HG03442 (cell line): ENCODE data around the gene TTC22.

Experiments
- ATAC-seq: cut with Tn5 transposase; IDR thresholded peaks from one replicate; pipeline ENCODE4 v1.9.1; 2021; ENCODE audit warnings: mild to moderate bottlenecking, moderate library complexity; ENCODE audit not compliant: unreplicated experiment

The TTC22 gene

DNA sequence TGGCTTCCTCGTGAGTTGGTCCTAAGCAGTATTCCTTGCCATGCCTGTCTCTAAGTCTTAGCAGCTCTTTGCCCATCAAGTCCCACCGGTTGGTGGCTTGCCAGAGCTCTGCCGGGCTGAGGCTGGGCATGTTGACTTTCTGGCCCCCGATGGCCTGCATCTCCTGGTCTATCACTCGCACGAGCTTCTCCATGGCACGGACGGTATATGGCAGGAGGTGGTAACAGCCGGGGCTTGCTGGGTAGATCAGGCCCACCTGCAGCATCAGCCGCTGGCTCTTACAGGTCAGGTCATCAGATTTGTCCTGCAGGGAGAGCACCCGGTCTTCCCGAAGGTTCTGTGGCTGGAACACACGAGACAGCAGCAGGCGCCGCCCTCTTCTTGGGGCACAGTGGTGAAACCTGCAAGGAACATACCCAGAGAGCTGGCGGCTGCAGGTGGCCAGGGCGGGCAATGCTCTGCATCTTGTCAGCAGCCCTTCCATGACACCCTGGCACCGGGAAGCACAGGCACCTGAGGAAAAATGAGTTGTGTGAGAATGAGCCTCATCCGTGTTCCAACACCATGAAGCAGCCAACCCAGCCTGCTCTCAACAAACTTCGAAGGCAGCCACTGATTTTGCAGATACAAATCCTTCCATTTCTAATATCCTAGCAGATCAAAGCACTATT is 42.3 kb downstream of the TTC22 start:
- ATAC-seq, result no peak

- no peak for ATAC-seq
Measured at GRCh38 chr1:54757833-54758232, 43.3 kb downstream of the TTC22 start.

DNA sequence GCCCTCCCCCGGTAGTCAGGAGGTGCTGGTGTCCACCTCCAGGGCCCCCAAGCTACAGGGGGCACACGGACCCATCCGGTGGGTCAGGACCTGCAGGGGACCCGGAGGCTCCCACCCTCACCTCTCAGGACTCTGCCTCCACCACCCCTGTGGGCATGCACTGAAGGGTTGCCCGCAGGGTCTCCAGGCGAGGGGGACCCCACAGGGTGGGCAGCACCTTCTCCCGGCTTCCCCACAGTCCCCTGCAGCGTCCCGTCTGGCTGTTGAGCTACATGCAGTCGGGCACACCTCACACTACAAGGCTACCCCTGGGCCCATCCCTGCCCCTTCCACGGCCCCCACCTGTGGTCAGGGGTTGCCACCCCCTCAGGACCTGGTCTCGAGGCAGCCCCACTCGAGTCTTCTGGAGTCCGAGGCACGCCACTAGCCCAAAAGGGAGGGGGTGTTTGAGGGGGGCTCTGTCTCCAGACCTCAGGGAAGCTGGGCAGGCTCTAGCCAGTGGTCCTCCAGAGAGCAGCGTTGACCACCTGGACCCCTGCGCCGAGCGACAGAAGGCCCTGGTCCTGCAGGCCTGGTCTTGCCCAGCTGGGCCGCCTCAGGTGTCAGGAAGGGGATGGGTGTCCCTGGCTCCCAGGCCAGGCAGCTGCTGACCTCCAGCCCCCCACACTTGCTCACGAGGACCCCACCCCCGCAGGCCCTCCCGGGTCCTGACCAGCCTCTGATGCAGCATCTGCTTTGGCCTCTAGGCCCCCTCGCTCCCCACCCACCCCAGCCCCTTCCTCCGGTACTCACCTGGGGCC is 46.4 kb downstream of the TTC22 start:
- ATAC-seq, result no peak

- no peak for ATAC-seq
Measured at GRCh38 chr1:54754045-54754444, 47.1 kb downstream of the TTC22 start.

DNA sequence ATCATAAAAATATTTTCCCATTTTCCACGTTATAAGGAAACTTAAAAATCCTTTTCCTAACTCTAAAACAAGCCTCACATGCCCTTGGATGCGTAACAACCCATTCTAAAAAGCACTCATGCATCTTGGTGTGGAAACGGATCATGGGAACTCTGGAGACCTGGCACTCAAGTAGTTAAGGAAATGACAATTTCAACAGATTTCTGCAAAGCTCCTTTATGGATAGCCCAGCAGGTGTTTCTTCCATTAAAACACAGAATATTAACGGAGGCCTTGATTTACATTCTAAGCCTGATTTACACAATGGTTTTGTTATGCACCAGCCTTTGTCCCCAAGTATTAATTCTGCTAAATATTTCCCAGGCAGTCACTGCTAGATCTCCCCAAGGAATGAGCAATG is 49.7 kb downstream of the TTC22 start:
- ATAC-seq, result no peak

GRCh38 chr1:54750596-54750995 is 50.5 kb downstream of the TTC22 start:
- ATAC-seq, result no peak

DNA sequence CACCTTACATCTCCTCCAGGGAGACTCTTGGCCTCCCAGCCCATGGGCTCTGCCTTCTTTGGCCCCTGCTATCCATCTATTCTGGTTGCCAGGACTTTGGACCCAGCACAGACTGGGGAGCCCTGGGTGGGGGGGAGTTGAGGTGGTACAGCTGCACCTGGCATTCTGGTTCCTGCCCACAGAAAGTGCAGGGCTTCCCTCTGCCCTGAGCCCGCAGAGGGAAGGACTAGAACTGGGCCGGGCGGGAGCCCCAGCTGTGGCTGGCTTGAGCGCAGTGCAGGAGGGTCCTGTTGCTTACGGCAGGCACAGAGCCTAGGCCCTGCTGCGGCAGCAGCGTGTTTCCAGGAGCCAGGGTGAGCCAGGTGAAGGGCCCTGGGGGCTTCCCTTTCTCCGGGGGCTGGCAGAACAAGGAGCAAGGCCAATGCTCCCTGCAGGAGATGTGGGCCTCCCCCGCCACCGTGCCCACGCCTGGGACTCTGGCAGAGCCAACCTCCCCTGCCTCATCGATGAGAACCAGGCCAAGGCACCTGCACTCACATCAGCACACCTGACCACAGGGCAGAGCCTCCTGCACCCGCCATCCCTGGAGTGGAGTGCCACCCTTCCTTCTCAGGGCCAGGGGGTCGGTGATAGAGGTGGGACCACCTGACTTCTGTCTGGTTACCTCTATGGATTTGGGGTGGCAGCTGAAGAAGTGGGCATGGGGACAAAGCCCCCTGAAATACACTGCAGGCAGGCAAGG is 52.9 kb downstream of the TTC22 start:
- ATAC-seq, result no peak

DNA sequence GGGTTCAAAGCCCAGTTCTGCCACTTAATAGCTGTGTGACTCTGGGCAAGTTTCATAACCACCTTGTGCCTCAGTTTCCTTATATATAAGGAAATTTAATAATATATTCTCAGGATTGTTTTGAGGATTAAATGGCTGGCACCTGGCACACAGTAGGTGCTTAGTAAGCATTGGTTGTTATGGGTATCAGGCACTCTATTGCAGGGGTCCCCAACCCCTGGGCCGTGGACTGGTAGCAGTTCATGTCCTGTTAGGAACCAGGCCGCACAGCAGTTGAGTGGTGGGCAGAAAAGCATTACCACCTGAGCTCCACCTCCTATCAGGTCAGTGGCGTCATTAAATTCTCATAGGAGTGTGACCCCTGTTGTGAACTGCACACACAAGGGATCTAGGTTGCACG is 55.3 kb downstream of the TTC22 start:
- ATAC-seq, result no peak

DNA sequence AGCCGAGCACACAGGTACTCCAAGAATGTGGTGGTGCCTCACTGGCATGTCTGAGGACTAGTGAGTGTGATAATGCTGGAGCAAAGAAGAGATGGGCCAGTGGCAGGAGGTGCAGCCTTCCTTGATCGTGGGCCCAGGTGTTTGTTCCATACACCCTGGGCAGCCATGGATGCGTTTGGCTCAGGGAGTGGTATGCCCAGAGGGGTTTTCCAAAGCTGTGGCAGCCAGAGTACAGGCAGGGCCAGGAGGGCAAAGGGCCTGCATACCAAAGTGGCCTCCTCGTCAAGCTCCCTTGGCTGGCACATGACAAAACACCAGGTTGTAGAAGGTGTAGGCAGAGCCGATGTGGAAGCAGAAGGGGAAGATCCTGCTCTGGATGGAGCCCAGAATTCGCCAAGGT is 55.8 kb downstream of the TTC22 start:
- no peak for ATAC-seq

DNA sequence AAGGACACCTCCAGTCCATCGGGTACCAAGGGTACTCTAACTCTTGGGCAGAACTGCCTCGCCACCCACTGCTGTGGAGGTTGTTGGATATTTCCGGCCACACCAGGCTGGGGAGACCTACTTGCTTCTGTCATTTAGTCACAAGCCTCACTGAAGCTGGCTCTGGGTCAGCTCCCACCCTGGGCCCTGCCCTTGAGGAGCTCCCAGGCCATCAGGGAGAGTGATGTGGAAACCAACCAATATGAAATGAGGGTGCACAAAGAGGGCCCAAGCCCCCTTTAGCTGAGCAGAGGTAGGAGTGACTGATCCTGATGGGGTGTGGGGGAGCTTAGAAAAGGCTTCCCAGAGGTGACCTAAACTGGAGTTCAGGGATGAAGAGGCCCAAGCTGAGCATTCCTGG is 56.4 kb downstream of the TTC22 start:
- ATAC-seq, result no peak

DNA sequence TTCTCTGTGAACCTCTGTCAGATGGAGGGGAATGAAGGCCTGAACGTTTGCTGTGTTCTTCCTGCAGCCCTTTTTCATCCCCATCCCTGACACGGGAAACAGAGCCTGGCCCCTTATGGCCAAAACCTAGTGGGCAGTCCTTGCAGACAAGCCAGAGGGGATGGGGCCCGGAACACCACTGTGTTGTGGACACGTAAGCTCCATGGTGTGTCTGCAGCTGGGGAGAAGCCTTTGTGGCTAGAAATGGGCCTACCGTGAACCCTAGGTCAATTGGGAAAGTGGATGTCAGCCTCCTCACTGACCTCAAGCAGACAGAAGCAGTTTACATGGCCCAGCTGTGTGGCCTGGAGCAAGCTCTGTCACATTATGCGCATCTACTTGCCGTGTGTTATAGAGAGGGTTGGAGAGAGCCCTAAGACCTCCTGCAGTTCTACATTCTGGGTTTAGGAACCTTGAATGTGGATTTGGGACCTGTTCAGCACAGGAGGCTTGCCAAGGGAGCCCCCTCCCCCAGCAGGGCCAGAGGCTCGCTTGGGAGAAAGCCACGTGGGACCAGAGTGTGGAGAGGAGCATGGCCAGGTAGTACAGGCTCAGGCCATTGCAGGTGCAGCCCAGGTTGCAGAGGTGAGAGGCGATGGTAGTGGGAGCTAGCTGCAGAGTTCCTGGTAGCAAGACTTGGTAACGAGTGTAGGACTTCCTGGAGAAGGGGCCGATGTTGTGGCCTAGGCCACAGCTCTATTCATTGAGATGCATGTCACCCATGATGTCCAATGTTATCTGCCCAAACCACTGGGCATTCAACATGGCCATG is 57.5 kb downstream of the TTC22 start:
- ATAC-seq, result no peak

- ATAC-seq, result no peak
Measured at GRCh38 chr1:54742282-54742681, 58.8 kb downstream of the TTC22 start.

GRCh38 chr1:54741531-54741930 is 59.6 kb downstream of the TTC22 start:
- ATAC-seq, result no peak

DNA sequence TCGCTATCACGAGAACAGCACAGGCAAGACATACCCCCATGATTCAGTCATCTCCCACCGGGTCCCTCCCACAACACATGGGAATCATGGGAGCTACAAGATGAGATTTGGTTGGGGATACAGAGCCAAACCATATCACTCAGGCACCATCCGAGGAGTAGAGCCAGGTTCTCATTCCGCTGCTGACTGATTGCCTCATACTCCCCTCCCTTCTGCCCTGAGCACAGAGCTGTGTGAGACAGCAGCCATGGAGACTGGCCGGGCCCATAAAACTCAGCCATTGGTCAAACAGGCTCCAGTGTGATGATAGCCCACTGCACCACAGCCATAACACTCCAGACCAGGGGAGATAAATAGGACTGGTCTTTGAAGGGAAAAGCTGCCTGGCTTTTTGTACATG is 62.9 kb downstream of the TTC22 start:
- ATAC-seq, result no peak

- ATAC-seq, result no peak
Measured at GRCh38 chr1:54736685-54737084, 64.4 kb downstream of the TTC22 start.
